ENCODE data around the gene PARP8.

Gene PARP8

DNA sequence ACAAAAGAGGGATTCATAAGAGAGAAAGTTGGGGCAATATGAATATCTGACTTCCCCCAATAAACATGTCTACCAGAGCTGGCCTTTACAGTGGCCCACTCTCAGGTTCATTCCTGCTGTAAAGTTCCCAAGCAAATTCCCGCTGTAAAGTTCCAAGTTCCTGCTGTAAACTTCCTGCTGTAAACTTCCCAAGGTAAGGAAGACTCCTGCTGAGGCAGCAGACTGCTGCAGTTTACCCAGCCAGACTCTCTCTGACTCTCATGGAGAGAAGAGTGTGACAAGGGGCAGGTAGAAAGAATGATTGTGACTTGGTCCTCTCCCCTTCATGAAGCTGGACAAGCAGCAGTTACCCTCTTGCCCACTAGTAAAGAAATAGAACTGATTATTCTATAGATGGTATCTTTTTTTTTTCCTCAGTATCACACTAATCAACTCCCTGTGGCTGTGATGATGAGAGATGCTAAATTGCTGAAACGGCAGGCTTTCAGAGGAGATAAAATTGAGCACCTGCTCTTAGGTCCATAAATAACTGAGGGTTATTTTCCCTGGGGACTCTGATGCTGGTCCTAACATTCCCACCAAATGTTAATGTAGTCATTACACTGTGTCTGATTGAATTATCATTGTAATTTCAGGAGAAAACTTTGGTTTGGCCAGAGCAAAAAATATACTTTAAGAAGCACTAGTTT lies 220.4 kb downstream of the PARP8 start:
- H3K27ac ChIP-seq = no peak overlapping the region
- TF ChIP-seq, protein P1, sequence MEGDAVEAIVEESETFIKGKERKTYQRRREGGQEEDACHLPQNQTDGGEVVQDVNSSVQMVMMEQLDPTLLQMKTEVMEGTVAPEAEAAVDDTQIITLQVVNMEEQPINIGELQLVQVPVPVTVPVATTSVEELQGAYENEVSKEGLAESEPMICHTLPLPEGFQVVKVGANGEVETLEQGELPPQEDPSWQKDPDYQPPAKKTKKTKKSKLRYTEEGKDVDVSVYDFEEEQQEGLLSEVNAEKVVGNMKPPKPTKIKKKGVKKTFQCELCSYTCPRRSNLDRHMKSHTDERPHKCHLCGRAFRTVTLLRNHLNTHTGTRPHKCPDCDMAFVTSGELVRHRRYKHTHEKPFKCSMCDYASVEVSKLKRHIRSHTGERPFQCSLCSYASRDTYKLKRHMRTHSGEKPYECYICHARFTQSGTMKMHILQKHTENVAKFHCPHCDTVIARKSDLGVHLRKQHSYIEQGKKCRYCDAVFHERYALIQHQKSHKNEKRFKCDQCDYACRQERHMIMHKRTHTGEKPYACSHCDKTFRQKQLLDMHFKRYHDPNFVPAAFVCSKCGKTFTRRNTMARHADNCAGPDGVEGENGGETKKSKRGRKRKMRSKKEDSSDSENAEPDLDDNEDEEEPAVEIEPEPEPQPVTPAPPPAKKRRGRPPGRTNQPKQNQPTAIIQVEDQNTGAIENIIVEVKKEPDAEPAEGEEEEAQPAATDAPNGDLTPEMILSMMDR (conservative IDR thresholded peaks at IDR 0.05) = no peak
- no peak for TF ChIP-seq ZFX (IDR thresholded peaks at IDR 0.05)

- TF ChIP-seq, protein P1 (conservative IDR thresholded peaks at IDR 0.05) = no peak
- TF ChIP-seq ZFX (IDR thresholded peaks at IDR 0.05) = no peak
- H3K27ac ChIP-seq = no peak overlapping the region
Measured at GRCh38 chr5:50887889-50888633, 221.6 kb downstream of the PARP8 start.

GRCh38 chr5:50888751-50889150 lies 222.3 kb downstream of the PARP8 start:
- TF ChIP-seq, protein P1 (conservative IDR thresholded peaks at IDR 0.05) = no peak
- no peak for TF ChIP-seq ZFX (IDR thresholded peaks at IDR 0.05)
- no peak overlapping the region for H3K27ac ChIP-seq

GRCh38 chr5:50889790-50890189 lies 223.4 kb downstream of the PARP8 start:
- TF ChIP-seq, protein P1 (conservative IDR thresholded peaks at IDR 0.05) = peak; percentile 34
- no peak for TF ChIP-seq ZFX (IDR thresholded peaks at IDR 0.05)
- H3K27ac ChIP-seq = no peak overlapping the region

Data from C4-2B (cell line).